Fibroblast of lung (primary cell): Measurements from ENCODE around the gene DIAPH3.

Experiments
- EZH2 ChIP-seq: IDR thresholded peaks from 2 replicates; pipeline ENCODE4 v1.5.1; 2012; ENCODE audit warnings: low read length, control low read depth, mild to moderate bottlenecking; ENCODE audit errors: missing control alignments
- TF ChIP-seq, protein P1 (sequence below), 2 donors: IDR thresholded peaks in 1 of 2; conservative IDR thresholded peaks in 1 of 2; 1 replicate in 1 of 2; 2 replicates in 1 of 2; pipeline ENCODE4 v1.5.1; 2011 to 2012; ENCODE audit warnings: low read length in 2 of 2, control low read depth in 1 of 2, inconsistent platforms in 1 of 2, low read depth in 1 of 2, mild to moderate bottlenecking in 1 of 2

- TF ChIP-seq, protein P1, sequence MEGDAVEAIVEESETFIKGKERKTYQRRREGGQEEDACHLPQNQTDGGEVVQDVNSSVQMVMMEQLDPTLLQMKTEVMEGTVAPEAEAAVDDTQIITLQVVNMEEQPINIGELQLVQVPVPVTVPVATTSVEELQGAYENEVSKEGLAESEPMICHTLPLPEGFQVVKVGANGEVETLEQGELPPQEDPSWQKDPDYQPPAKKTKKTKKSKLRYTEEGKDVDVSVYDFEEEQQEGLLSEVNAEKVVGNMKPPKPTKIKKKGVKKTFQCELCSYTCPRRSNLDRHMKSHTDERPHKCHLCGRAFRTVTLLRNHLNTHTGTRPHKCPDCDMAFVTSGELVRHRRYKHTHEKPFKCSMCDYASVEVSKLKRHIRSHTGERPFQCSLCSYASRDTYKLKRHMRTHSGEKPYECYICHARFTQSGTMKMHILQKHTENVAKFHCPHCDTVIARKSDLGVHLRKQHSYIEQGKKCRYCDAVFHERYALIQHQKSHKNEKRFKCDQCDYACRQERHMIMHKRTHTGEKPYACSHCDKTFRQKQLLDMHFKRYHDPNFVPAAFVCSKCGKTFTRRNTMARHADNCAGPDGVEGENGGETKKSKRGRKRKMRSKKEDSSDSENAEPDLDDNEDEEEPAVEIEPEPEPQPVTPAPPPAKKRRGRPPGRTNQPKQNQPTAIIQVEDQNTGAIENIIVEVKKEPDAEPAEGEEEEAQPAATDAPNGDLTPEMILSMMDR (conservative IDR thresholded peaks at IDR 0.05 in 1 of 2, IDR thresholded peaks at IDR 0.05 in 1 of 2; ENCODE audit: low read depth in 1 of 2, low read length in 2 of 2): no peak
- no peak for TF ChIP-seq EZH2
These were observed 43.0 kb downstream of the DIAPH3 start for GRCh38 chr13:60120617-60121336.
